Muscle layer of colon (tissue), 2 donors: Measurements from ENCODE around the gene ATP8B1.
"Not testable (repeated sequence)": the region's sequence is repeated elsewhere in the genome, so short reads cannot be mapped to it uniquely, and the experiment has no call there.

Experiments used
- H3K27ac ChIP-seq: one replicate; pipeline ENCODE4 v1.7.0; 2013; ENCODE audit warnings: low read depth, mild to moderate bottlenecking, low read length, moderate library complexity
- H3K27me3 ChIP-seq, 2 donors: one replicate each; pipeline ENCODE4 v1.7.0; 2013; ENCODE audit warnings: low read length in 2 of 2, mild to moderate bottlenecking in 2 of 2; ENCODE audit not compliant: insufficient read depth in 2 of 2, control insufficient read depth in 1 of 2
- H3K36me3 ChIP-seq: one replicate; pipeline ENCODE4 v1.7.0; 2013; ENCODE audit warnings: mild to moderate bottlenecking, low read length; ENCODE audit not compliant: insufficient read depth
- H3K4me1 ChIP-seq: one replicate; pipeline ENCODE4 v1.7.0; 2013; ENCODE audit warnings: mild to moderate bottlenecking, low read length; ENCODE audit not compliant: insufficient read depth
- H3K4me3 ChIP-seq, 2 donors: one replicate each; pipeline ENCODE4 v1.7.0; 2013; ENCODE audit warnings: low read length in 2 of 2, low read depth in 1 of 2, mild to moderate bottlenecking in 1 of 2, moderate library complexity in 1 of 2
- H3K9ac ChIP-seq: one replicate; pipeline ENCODE4 v1.7.0; 2013; ENCODE audit warnings: low read length
- H3K9me3 ChIP-seq: one replicate; pipeline ENCODE4 v1.7.0; 2013; ENCODE audit warnings: mild to moderate bottlenecking, low read length
- donor health status: abdominal sarcoma.
- donor health status: Adenocarcinoma of cecum.

Gene ATP8B1

GRCh38 chr18:57836557-57836956, 33.4 kb upstream of the ATP8B1 start:
- Histone ChIP-seq H3K9me3 (no peaks in the 10 kb centered on the region), H3K27me3 (no peaks in the 10 kb centered on the region), H3K4me1 (no peaks in the 10 kb centered on the region), H3K4me3 (no peak overlapping the region), H3K36me3 (no peaks in the 10 kb centered on the region), H3K27ac (no peak overlapping the region), H3K9ac (no peak overlapping the region)

GRCh38 chr18:57835904-57836303, 32.8 kb upstream of the ATP8B1 start:
- H3K4me3 ChIP-seq: no peak overlapping the region
- no peaks in the 10 kb centered on the region for H3K27me3 ChIP-seq
- no peaks in the 10 kb centered on the region for H3K9me3 ChIP-seq
- no peak overlapping the region for H3K9ac ChIP-seq
- no peaks in the 10 kb centered on the region for H3K36me3 ChIP-seq
- no peak overlapping the region for H3K27ac ChIP-seq
- H3K4me1 ChIP-seq: no peaks in the 10 kb centered on the region

GRCh38 chr18:57834616-57835015, 31.5 kb upstream of the ATP8B1 start:
- no peak overlapping the region for H3K4me3 ChIP-seq
- no peaks in the 10 kb centered on the region for H3K9me3 ChIP-seq
- no peak overlapping the region for H3K27ac ChIP-seq
- no peaks in the 10 kb centered on the region for H3K4me1 ChIP-seq
- no peaks in the 10 kb centered on the region for H3K36me3 ChIP-seq
- H3K27me3 ChIP-seq: no peaks in the 10 kb centered on the region
- no peak overlapping the region for H3K9ac ChIP-seq

- no peaks in the 10 kb centered on the region for H3K9me3 ChIP-seq
- no peaks in the 10 kb centered on the region for H3K27me3 ChIP-seq
- no peak overlapping the region for H3K4me3 ChIP-seq
- no peaks in the 10 kb centered on the region for H3K36me3 ChIP-seq
- no peak overlapping the region for H3K9ac ChIP-seq
- no peaks in the 10 kb centered on the region for H3K4me1 ChIP-seq
- H3K27ac ChIP-seq: no peak overlapping the region
Measured at GRCh38 chr18:57833441-57834101, 30.5 kb upstream of the ATP8B1 start.

GRCh38 chr18:57832730-57833129, 29.6 kb upstream of the ATP8B1 start:
- Histone ChIP-seq H3K27me3 (no peaks in the 10 kb centered on the region), H3K4me1 (no peaks in the 10 kb centered on the region), H3K9me3 (no peaks in the 10 kb centered on the region)

GRCh38 chr18:57831597-57832377, 28.7 kb upstream of the ATP8B1 start:
- Histone ChIP-seq H3K9ac (no peak overlapping the region), H3K4me1 (no peaks in the 10 kb centered on the region), H3K9me3 (no peaks in the 10 kb centered on the region), H3K4me3 (no peak overlapping the region), H3K36me3 (no peaks in the 10 kb centered on the region), H3K27me3 (no peaks in the 10 kb centered on the region), H3K27ac (no peak overlapping the region)

More at GRCh38 chr18:57832730-57833129, 29.6 kb upstream of the ATP8B1 start:
- Histone ChIP-seq H3K4me3 (no peak overlapping the region), H3K9ac (no peak overlapping the region), H3K36me3 (no peaks in the 10 kb centered on the region), H3K27ac (no peak overlapping the region)

- Histone ChIP-seq H3K9ac (no peak overlapping the region), H3K4me3 (no peak overlapping the region), H3K36me3 (no peaks in the 10 kb centered on the region), H3K9me3 (no peaks in the 10 kb centered on the region), H3K27me3 (no peaks in the 10 kb centered on the region), H3K4me1 (no peaks in the 10 kb centered on the region), H3K27ac (no peak overlapping the region)
Measured at GRCh38 chr18:57827646-57828045, 24.5 kb upstream of the ATP8B1 start.

- no peak overlapping the region for H3K9ac ChIP-seq
- H3K4me1 ChIP-seq: no peaks in the 10 kb centered on the region
- no peaks in the 10 kb centered on the region for H3K27me3 ChIP-seq
- no peak overlapping the region for H3K27ac ChIP-seq
- no peaks in the 10 kb centered on the region for H3K36me3 ChIP-seq
- no peak overlapping the region for H3K4me3 ChIP-seq
- no peaks in the 10 kb centered on the region for H3K9me3 ChIP-seq
Measured at GRCh38 chr18:57826252-57826651, 23.1 kb upstream of the ATP8B1 start.

GRCh38 chr18:57820583-57820982, 17.5 kb upstream of the ATP8B1 start:
- H3K4me1 ChIP-seq, H3K27me3 ChIP-seq, H3K9me3 ChIP-seq, H3K9ac ChIP-seq, H3K36me3 ChIP-seq, H3K4me3 ChIP-seq, H3K27ac ChIP-seq: not testable (repeated sequence)

GRCh38 chr18:57819671-57820460, 16.8 kb upstream of the ATP8B1 start:
- no peak overlapping the region for H3K4me3 ChIP-seq
- H3K9me3 ChIP-seq: no peaks in the 10 kb centered on the region
- H3K9ac ChIP-seq: no peak overlapping the region
- H3K27me3 ChIP-seq: no peaks in the 10 kb centered on the region
- no peak overlapping the region for H3K27ac ChIP-seq
- no peaks in the 10 kb centered on the region for H3K4me1 ChIP-seq
- no peaks in the 10 kb centered on the region for H3K36me3 ChIP-seq

GRCh38 chr18:57819119-57819518, 16.0 kb upstream of the ATP8B1 start:
- H3K9ac ChIP-seq: no peak overlapping the region
- H3K4me1 ChIP-seq: no peaks in the 10 kb centered on the region
- H3K27me3 ChIP-seq: no peaks in the 10 kb centered on the region
- H3K4me3 ChIP-seq: no peak overlapping the region
- H3K27ac ChIP-seq: no peak overlapping the region
- no peaks in the 10 kb centered on the region for H3K9me3 ChIP-seq
- H3K36me3 ChIP-seq: no peaks in the 10 kb centered on the region
